IMR-90 (cell line): ENCODE results near the gene PHETA1. TPM values are rescaled to one million over a fixed set of nuclear protein-coding genes. Genes with fewer than 3 reads are reported as not detected.

Experiments
- polyA plus RNA-seq, 3 experiments: library from polyadenylated mRNA; depleted of rRNA; stranded (reverse); fragments of >200 nt; gene quantifications; 2 replicates each; pipeline ENCODE4 v1.2.3, GENCODE V29; 2012; ENCODE audit warnings: low replicate concordance in 1 of 3
- total RNA-seq: library from RNA; depleted of rRNA; stranded (reverse); fragments of >200 nt; gene quantifications from 2 replicates; pipeline ENCODE4 v1.2.3, GENCODE V29; 2012
- TF ChIP-seq, protein P1 (sequence below): conservative IDR thresholded peaks from 2 replicates; pipeline ENCODE4 v1.5.1; 2012; ENCODE audit warnings: mild to moderate bottlenecking, low read depth, low read length, improper control_type of control experiment

The PHETA1 gene
- total and polyA plus RNA-seq, 2 of the 4 experiments (the other 2 are of a cell fraction): 3.2 to 6.6 TPM

DNA sequence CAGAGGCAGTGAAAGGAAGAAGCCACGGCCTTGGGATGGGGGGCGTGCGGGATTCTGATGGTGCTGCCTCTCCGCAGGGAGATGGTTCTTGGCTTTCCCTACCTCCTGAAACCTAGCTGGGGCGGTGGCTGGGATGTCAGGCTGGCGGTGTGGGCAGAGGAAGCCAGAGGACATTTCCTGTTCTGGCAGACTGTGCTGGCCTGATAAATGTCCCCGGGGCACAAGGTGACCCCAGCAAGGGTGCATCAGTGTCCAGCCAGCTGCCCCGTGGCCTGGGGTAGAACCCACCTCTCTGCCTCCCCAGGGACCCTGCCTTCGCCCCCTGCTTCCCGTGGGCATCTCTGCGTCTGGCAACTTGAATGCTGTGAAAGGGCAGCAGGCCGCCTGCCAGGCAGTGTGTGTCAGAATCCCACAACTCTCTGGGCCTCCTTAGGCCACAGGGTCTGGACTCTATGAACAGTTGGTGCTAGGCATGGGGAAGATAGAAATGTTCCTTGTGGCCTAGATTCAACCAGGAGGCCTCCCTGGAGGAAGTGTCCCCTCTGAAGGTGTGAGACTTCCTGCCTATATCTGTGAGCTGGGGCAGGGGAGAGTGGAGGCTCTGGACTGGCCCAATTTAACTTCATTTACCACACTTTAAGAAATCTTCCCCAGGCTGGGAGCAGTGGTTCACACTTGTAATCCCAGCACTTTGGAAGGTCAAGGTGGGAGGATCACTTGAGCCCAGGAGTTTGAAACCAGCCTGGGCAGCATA is 41.7 kb upstream of the PHETA1 start (continued):
- TF ChIP-seq, protein P1, sequence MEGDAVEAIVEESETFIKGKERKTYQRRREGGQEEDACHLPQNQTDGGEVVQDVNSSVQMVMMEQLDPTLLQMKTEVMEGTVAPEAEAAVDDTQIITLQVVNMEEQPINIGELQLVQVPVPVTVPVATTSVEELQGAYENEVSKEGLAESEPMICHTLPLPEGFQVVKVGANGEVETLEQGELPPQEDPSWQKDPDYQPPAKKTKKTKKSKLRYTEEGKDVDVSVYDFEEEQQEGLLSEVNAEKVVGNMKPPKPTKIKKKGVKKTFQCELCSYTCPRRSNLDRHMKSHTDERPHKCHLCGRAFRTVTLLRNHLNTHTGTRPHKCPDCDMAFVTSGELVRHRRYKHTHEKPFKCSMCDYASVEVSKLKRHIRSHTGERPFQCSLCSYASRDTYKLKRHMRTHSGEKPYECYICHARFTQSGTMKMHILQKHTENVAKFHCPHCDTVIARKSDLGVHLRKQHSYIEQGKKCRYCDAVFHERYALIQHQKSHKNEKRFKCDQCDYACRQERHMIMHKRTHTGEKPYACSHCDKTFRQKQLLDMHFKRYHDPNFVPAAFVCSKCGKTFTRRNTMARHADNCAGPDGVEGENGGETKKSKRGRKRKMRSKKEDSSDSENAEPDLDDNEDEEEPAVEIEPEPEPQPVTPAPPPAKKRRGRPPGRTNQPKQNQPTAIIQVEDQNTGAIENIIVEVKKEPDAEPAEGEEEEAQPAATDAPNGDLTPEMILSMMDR: no peak
